ENCODE data around the gene HOXB6.

Gene HOXB6

DNA sequence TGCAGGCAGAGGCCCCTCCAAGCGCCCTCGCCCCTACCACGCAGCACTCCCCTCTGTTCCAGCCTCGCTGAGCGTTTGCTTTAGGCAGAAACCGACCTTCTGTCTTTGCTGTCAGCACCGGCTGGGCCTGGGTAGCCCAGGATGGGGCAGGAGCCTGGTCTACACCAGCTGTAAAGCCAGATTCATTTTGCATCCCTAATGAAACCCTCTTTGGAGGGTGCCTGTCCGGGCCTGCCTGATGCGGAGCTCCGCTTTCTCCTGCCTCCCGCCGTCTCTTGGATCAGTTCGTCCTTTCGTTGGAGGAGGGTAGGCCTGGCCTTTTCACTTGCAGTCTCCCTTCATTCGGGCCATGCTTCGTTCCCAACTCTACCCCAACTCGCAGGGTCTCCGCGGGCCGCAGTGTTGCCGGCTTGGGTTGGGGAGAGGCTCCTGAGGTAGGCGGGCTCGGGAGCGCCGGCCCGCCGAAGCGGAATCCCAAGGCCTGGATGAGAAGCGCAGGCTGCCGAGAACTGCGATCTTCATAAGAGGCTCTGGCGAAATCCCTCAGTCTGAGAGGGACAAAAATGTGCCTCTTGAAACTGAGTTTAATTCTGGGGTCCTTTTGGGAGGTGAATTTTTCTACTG lies 15.2 kb upstream of the HOXB6 start (continued):
- TF ChIP-seq, protein P1, sequence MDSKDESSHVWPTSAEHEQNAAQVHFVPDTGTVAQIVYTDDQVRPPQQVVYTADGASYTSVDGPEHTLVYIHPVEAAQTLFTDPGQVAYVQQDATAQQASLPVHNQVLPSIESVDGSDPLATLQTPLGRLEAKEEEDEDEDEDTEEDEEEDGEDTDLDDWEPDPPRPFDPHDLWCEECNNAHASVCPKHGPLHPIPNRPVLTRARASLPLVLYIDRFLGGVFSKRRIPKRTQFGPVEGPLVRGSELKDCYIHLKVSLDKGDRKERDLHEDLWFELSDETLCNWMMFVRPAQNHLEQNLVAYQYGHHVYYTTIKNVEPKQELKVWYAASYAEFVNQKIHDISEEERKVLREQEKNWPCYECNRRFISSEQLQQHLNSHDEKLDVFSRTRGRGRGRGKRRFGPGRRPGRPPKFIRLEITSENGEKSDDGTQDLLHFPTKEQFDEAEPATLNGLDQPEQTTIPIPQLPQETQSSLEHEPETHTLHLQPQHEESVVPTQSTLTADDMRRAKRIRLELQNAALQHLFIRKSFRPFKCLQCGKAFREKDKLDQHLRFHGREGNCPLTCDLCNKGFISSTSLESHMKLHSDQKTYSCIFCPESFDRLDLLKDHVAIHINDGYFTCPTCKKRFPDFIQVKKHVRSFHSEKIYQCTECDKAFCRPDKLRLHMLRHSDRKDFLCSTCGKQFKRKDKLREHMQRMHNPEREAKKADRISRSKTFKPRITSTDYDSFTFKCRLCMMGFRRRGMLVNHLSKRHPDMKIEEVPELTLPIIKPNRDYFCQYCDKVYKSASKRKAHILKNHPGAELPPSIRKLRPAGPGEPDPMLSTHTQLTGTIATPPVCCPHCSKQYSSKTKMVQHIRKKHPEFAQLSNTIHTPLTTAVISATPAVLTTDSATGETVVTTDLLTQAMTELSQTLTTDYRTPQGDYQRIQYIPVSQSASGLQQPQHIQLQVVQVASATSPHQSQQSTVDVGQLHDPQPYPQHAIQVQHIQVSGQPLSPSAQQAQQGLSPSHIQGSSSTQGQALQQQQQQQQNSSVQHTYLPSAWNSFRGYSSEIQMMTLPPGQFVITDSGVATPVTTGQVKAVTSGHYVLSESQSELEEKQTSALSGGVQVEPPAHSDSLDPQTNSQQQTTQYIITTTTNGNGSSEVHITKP (tag by site-specific recombination; IDR thresholded peaks at IDR 0.05): peak; percentile 63

DNA sequence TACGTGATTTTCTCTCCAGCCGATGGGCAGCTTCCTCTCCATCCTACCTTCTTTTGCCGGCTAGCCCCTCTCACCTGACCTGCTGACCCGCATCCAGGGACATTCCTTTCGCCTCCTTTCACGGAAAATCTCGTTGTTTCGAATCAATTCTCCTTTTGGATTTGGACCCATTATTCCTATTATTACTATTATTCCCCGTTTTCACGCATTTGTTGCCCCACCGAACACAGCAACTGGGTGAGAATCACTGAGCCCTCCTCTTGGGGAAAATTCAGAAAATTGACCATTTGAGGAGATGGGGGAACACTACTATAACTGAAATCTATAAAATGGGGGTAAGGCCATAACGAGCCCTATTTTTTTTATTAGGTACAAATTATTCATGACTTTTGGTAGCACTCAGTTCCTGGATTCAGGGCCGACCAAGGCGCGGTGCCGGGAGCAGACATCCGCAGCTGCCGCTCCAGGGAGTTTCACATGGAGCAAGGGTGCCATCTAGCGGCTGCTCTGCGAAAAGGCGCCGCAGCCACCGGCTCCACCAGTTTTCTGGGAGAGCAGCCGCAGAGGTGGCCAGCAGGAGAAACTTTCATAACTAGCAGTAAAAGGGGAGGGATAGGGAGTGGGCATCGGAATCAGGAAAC lies 13.6 kb upstream of the HOXB6 start:
- Histone ChIP-seq H3K27ac (ENCODE audit: extremely low read depth, low read depth, low read length) (peak overlapping the region; percentile 44; the same call in 1 of the 2 replicates), H3K9me3 (ENCODE audit: control insufficient read depth, insufficient read depth, low read depth, low read length) (no peaks in the 10 kb centered on the region), H3K4me1 (ENCODE audit: control insufficient read depth, insufficient read depth, low read length) (peaks cover 48% of the 10 kb centered on the region), H3K4me3 (ENCODE audit: low read depth, low read length) (no peak overlapping the region), H3K36me3 (ENCODE audit: control insufficient read depth in 2 of 2, insufficient read depth in 1 of 2, low read length in 2 of 2) (peaks cover 0 to 22% of the 10 kb centered on the region in 2 experiments; a peak in 1 of 3 replicates)
- TF ChIP-seq ZBTB17 (tag by site-specific recombination; IDR thresholded peaks at IDR 0.05) (peak; percentile 51), IKZF3 (tag by site-specific recombination; IDR thresholded peaks at IDR 0.05) (peak; percentile 89), ZNF341 (tag by site-specific recombination; IDR thresholded peaks at IDR 0.05; ENCODE audit: low read depth) (no peak), ZSCAN30 (tag by site-specific recombination; IDR thresholded peaks at IDR 0.05) (peak; percentile 87), ZNF654 (tag by site-specific recombination; IDR thresholded peaks at IDR 0.05; ENCODE audit: low read depth) (peak; percentile 99), OSR2 (tag by site-specific recombination; IDR thresholded peaks at IDR 0.05) (peak; percentile 36; the same call in 1 of the 2 replicates), WT1 (tag by site-specific recombination; IDR thresholded peaks at IDR 0.05) (no peak; the same call in 1 of the 2 replicates), PRDM1 (tag by site-specific recombination; IDR thresholded peaks at IDR 0.05) (peak; percentile 39), ZNF394 (tag by site-specific recombination; IDR thresholded peaks at IDR 0.05; ENCODE audit: borderline replicate concordance) (0 out of 2 replicates have a peak, but pooled peaks have one; percentile 22), ZNF837 (tag by site-specific recombination; IDR thresholded peaks at IDR 0.05) (no peak), ZBTB8A (tag by site-specific recombination; IDR thresholded peaks at IDR 0.05) (peak; percentile 38; the same call in 1 of the 2 replicates), ZBTB20 (tag by site-specific recombination; IDR thresholded peaks at IDR 0.05) (no peak), MYNN (tag by site-specific recombination; IDR thresholded peaks at IDR 0.05; ENCODE audit: borderline replicate concordance) (no peak), REPIN1 (tag by site-specific recombination; IDR thresholded peaks at IDR 0.05; ENCODE audit: low read depth) (0 out of 2 replicates have a peak, but pooled peaks have one; percentile 35)
- TF ChIP-seq, protein P2, sequence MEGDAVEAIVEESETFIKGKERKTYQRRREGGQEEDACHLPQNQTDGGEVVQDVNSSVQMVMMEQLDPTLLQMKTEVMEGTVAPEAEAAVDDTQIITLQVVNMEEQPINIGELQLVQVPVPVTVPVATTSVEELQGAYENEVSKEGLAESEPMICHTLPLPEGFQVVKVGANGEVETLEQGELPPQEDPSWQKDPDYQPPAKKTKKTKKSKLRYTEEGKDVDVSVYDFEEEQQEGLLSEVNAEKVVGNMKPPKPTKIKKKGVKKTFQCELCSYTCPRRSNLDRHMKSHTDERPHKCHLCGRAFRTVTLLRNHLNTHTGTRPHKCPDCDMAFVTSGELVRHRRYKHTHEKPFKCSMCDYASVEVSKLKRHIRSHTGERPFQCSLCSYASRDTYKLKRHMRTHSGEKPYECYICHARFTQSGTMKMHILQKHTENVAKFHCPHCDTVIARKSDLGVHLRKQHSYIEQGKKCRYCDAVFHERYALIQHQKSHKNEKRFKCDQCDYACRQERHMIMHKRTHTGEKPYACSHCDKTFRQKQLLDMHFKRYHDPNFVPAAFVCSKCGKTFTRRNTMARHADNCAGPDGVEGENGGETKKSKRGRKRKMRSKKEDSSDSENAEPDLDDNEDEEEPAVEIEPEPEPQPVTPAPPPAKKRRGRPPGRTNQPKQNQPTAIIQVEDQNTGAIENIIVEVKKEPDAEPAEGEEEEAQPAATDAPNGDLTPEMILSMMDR (tag by site-specific recombination; IDR thresholded peaks at IDR 0.05): peak; percentile 96
- ChIA-PET POLR2A (interaction anchor here (0.9 to 1.3 kb wide), 2 partner anchors 9 to 17 kb away, joined by 3 to 4 read pairs; no protein-coding TSS in a partner anchor), CTCF (interaction anchor here (0.5 to 5.7 kb wide), 45 partner anchors 9 to 593 kb away, joined by 3 to 86 read pairs (median 4); partner anchors contain the start of gene HOXB5)
